DMS153 treated with DMSO at 0.1 percent for 48 hours (cell line): Measurements from ENCODE around the gene ERV3-1.
"Not testable (repeated sequence)": the region's sequence is repeated elsewhere in the genome, so short reads cannot be mapped to it uniquely, and the experiment has no call there.

Source experiments
- DNase-seq: peaks from one replicate; lab custom pipeline; 2025; ENCODE audit not compliant: unreplicated experiment; lab: John Stamatoyannopoulos, UW

ERV3-1 gene

GRCh38 chr7:65006094-65006992 lies at the start of gene ERV3-1:
TSS of gene ERV3-1 (minus strand) at chr7:65006687. CDS start at chr7:64993026, 13,661 bp downstream.
- peak; percentile 81 for DNase-seq

DNA sequence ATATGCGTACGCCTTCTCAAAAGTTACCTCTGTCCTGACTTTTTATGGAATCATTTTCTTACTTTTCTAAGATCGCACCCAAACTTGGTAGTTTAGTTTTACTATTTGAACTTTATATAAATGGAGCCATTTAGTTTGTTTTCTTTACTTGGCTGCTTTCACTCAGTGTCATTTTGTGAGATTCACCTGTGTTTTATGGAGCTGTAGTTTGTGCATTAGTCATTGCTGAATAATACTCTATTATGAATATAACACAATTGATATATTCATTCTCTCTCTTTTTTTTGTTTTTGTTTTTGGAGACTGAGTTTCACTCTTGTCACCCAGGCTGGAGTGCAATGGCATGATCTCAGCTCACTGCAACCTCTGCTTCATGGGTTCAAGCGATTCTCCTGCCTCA lies 49.3 kb upstream of the ERV3-1 start:
- not testable (repeated sequence) for DNase-seq

DNA sequence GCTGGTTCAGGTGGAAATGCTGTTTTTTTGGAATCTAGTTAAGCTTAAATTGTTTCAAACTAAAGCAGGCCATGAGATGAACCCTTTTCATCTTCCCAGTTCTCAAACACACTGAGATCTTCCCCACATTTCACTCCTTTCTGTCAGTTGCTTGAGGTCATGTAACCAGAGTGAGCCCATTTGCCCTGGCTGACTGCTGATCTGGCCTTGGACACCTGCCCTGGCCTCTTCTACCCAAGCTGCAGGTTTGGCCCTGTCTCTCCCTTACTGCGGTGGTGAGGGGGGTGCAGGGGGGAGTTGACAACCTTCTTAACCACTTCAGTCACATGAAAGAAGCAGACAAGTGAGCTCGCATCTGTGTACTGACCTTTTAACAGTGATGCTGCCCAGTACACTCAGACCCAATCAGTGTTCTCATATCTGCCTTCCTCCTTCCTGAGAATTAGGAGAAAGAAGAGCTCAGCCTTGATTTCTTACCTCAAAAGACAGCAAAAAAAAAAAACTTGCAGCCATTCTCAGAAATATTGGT lies 48.0 kb upstream of the ERV3-1 start:
- DNase-seq: not testable (repeated sequence)

DNA sequence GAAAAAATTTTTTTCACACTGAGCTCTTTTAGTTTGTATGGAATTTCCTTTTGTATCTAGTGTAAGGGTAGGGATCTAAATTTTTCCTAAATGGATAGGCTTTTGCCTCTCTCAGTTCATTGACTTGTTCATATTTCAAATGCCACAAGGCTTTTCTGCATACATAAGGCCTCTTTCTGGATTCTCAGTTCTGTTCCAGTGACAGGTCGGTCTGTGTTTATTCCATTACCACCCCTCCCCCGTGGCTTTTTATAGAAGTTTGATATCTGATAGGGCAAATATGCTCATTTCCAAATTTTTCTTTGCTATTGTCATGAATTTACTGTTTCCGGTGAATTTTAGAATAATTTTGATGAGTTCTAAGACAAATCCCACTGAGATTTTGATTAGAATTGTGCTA lies 45.2 kb upstream of the ERV3-1 start:
- not testable (repeated sequence) for DNase-seq

DNA sequence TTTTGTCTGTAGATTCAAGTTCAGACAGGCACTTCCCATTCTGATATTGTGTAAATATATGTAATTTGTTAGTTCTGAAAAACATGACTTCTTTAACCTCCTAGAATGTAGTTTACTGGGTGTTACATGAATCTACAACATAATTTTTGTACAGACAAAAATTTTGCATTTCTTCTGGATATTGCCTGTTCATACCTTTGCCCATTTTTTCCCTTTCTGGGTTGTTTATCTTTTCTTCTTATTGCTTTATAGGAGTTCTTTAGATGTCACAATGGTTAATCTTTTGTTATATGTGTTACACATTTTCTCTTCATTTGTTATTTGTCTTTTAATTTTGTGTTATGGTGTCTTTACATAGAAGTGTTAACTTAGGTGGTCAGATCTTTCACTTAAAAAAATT lies 44.7 kb upstream of the ERV3-1 start:
- DNase-seq: not testable (repeated sequence)

GRCh38 chr7:65046329-65046728 lies 39.8 kb upstream of the ERV3-1 start:
- not testable (repeated sequence) for DNase-seq

GRCh38 chr7:65045589-65045988 lies 39.1 kb upstream of the ERV3-1 start:
- not testable (repeated sequence) for DNase-seq

GRCh38 chr7:65038767-65039166 lies 32.3 kb upstream of the ERV3-1 start:
- peak; percentile 16 for DNase-seq

- DNase-seq: peak; percentile 62
Measured at GRCh38 chr7:65037740-65038688, 31.5 kb upstream of the ERV3-1 start.

DNA sequence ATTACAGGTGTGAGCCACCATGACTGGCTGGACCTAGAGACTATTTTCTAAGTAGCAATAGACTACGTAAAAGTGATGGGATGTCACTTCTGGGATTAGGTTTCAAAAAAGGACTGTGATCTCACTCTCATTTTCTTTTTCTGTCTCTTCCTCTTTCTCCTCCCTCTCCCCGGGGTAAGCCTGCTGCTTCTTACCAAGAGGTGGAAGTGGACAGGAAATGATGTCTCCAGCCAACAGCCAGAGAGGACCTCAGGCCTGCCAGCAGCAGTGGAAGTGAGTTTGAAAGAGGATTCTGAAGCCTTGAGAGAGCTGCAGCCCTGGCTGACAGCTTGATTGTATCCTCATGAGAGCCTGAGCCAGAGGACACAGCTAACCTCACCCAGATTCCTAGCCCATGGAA lies 30.0 kb upstream of the ERV3-1 start:
- not testable (repeated sequence) for DNase-seq

- DNase-seq: not testable (repeated sequence)
Measured at GRCh38 chr7:65035469-65035868, 29.0 kb upstream of the ERV3-1 start.

DNA sequence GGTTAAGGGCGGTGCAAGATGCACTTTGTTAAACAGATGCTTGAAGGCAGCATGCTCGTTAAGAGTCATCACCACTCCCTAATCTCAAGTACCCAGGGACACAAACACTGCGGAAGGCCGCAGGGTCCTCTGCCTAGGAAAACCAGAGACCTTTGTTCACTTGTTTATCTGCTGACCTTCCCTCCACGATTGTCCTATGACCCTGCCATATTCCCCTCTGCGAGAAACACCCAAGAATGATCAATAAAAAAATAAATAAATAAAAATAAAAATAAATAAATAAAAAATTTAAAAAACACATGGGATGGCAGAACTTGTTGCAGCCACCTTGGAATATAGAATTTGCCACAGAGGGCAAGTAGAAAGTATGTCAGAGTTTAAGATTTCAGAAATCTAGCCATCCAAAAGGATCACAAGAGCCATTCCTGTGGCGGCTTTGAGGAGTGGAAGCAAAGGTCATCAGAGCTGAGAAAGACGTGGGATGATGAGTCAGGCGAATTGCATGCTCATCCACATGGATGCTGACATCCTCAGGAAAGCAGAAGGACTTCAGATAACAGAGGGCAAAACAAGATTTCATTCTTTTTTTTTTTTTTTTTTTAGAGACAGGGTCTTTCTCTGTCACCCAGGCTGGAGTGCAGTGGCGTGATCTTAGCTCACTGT lies 27.8 kb upstream of the ERV3-1 start:
- DNase-seq: not testable (repeated sequence)

DNA sequence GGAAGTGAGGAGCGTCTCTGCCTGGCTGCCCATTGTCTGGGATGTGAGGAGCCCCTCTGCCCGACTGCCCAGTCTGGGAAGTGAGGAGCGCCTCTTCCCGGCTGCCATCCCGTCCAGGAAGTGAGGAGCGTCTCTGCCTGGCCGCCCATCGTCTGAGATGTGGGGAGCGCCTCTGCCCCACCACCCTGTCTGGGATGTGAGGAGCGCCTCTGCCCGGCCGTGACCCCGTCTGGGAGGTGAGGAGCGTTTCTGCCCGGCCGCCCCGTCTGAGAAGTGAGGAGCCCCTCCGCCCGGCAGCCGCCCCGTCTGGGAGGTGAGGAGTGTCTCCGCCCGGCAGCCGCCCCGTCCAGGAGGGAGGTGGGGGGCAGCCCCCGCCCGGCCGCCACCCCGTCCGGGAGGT lies 26.9 kb upstream of the ERV3-1 start:
- not testable (repeated sequence) for DNase-seq

- DNase-seq: not testable (repeated sequence)
Measured at GRCh38 chr7:65025023-65025422, 18.5 kb upstream of the ERV3-1 start.

GRCh38 chr7:65020978-65021377 lies 14.5 kb upstream of the ERV3-1 start:
- DNase-seq: not testable (repeated sequence)

- DNase-seq: not testable (repeated sequence)
Measured at GRCh38 chr7:65009881-65010280, 3.4 kb upstream of the ERV3-1 start.

GRCh38 chr7:65009394-65009793 lies 2.9 kb upstream of the ERV3-1 start:
- DNase-seq: not testable (repeated sequence)

DNA sequence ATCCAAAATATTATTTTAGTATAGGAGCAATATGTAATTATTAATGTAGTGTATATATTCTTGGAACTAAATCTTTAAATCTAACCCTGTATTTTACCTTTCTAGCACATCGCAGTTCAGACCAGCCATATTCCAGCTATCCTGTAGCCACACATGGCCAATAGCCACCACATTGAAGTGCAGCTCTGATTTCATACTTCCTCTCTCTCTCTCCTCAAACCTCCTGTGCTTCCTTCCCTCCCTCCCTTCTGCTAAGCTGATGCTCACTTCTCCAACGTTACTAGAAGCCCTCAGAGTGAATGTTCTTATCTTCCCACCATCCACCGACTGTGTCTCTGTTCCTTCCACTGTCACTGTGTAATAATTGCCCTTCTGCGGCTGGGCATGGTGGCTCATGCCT lies 549 bp upstream of the ERV3-1 start:
- not testable (repeated sequence) for DNase-seq

DNA sequence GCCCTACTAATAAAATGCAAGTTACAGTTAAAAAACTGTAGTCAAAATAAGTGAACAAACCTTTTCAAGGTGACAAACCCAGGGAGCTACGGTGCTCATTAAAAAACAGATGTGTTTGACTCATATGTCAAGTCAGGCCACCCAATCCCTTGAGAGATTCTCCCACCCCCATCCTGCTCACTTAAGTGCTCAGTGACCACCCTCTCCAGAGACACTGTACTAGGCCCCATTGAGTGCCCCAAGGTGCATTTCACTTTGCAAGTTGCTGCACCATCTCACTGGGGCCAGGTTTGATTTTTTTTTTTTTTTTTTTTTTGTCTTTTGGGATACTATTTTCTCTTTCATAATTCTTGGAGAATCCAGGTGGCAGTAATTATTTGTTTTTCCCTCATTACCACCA lies 1.9 kb downstream of the ERV3-1 start:
- no peak for DNase-seq

DNA sequence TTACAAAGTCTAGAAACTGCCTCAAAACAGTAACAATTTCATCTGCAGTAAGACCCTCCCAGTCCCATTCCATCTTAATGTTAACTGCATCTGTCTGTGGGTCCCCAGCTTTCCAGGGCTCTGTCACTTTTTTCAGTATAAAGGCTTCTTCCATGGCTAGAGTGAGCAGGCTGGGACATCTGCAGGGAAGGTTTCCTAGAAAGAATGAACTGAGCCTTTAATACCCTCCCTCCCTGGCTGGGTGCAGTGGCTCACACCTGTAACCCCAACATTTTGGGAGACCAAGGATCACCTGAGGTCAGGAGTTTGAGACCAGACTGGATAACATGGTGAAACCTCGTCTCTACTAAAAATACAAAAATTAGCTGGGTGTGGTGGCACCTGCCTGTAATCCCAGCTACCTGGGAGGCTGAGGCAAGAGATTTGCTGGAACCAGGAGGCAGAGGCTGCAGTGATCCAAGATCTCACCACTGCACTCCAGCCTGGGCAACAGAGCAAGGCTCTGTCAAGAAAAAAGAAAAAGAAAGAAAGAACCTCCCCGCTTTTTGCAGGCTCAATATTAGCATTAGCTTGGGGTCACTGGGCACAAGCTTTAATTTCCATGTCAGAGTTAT lies 3.4 kb downstream of the ERV3-1 start:
- DNase-seq: no peak
